Activated CD4-positive, alpha-beta T cell treated with anti-CD3 and anti-CD28 coated beads, Interleukin-2, Interleukin-6, amounts not matched to agents 100 ng/mL and 50 ng/mL, durations not matched to agents 16 hours and 8 hours (primary cell): ENCODE results near the gene RPA3.

Experiments used
- DNase-seq: peaks from one replicate; pipeline ENCODE4 v3.0.0-alpha.2; 2020

The RPA3 gene

GRCh38 chr7:7731732-7732131 is 13.3 kb upstream of the RPA3 start:
- DNase-seq: no peak

- no peak for DNase-seq
Measured at GRCh38 chr7:7720750-7721621, 2.6 kb upstream of the RPA3 start.

GRCh38 chr7:7720193-7720592 is 1.8 kb upstream of the RPA3 start:
- no peak for DNase-seq

GRCh38 chr7:7719236-7719635 is 829 bp upstream of the RPA3 start:
- peak; percentile 90 for DNase-seq

GRCh38 chr7:7713730-7714129 is 4.7 kb downstream of the RPA3 start:
- DNase-seq: no peak

GRCh38 chr7:7710469-7710868 is 7.9 kb downstream of the RPA3 start:
- DNase-seq: no peak

GRCh38 chr7:7709291-7709690 is 9.1 kb downstream of the RPA3 start:
- no peak for DNase-seq

- no peak for DNase-seq
Measured at GRCh38 chr7:7707806-7708205, 10.6 kb downstream of the RPA3 start.

- no peak for DNase-seq
Measured at GRCh38 chr7:7707246-7707645, 11.2 kb downstream of the RPA3 start.

GRCh38 chr7:7706556-7707172 is 11.7 kb downstream of the RPA3 start:
- DNase-seq: no peak

- DNase-seq: peak; percentile 14
Measured at GRCh38 chr7:7706101-7706511, 12.3 kb downstream of the RPA3 start.

GRCh38 chr7:7705318-7705717 is 13.1 kb downstream of the RPA3 start:
- no peak for DNase-seq

GRCh38 chr7:7704867-7705266 is 13.5 kb downstream of the RPA3 start:
- no peak for DNase-seq

GRCh38 chr7:7703427-7703826 is 15.0 kb downstream of the RPA3 start:
- no peak for DNase-seq

- DNase-seq: no peak
Measured at GRCh38 chr7:7702826-7703225, 15.6 kb downstream of the RPA3 start.

- no peak for DNase-seq
Measured at GRCh38 chr7:7701527-7701926, 16.9 kb downstream of the RPA3 start.

- DNase-seq: no peak
Measured at GRCh38 chr7:7699970-7700369, 18.4 kb downstream of the RPA3 start.

GRCh38 chr7:7699380-7699779 is 19.0 kb downstream of the RPA3 start:
- no peak for DNase-seq

- DNase-seq: no peak
Measured at GRCh38 chr7:7698930-7699329, 19.5 kb downstream of the RPA3 start.

- DNase-seq: no peak
Measured at GRCh38 chr7:7696458-7697119, 21.8 kb downstream of the RPA3 start.

- no peak for DNase-seq
Measured at GRCh38 chr7:7695111-7695817, 23.1 kb downstream of the RPA3 start.

GRCh38 chr7:7694542-7694941 is 23.9 kb downstream of the RPA3 start:
- DNase-seq: no peak

GRCh38 chr7:7693881-7694280 is 24.5 kb downstream of the RPA3 start:
- no peak for DNase-seq
